Measurements from ENCODE around the gene HIPK2.

The HIPK2 gene

DNA sequence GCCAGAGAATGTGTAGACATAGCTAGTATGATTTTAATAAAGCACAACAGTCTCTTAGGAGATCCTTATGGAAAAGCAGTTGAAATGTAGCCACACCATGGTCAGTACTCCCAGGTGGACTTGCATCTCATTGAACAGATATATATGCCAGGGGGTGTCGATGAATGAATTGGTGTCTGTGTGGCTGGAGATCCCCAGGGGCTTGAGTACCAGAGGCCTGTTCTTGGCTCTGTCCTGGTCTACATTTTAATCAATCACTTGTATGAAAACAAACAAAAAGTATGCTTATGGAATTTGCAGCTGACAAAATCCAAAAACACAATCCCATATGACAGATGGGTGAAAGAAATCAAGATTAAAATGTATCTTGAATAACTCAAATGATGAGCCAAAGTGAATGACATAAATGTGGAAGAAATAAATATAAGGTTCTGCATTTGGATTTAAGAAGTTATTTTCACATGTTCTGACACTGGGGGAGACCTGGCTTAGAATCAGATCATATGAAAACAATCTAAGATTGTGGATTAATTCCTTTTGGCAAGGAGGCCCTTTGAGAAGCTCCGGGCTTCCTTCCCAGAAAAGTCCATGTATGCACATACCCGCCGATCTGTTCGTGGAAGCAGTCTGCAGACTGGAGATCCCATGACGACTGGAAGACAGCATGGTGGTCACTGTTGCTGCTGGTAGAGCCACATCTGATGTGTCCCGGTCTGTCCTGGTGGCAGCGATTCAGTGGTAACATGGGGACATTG, 238.7 kb downstream of the HIPK2 start:
- DNase-seq (ENCODE audit: low read depth in 2 of 2): no peak

DNA sequence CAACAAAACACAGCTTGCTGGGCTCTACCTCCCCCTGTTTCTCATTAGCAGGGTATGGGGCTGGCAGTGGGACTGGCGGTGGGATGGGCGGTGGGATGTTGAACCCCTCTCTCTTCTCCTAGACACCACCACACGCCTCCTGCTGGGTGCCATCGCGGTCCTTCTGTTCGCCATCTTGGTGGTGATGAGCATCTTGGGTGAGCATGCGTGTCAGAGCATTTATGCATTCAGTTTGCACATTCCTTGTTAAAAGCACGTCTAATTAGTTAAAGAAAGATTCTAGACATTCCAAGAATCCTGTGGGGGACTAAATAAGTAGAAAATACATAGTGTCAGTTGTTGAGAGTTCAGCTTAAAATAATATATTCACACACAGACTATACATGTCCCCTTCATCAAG, 241.6 kb downstream of the HIPK2 start:
- DNase-seq (ENCODE audit: low read depth in 2 of 2): no peak

DNA sequence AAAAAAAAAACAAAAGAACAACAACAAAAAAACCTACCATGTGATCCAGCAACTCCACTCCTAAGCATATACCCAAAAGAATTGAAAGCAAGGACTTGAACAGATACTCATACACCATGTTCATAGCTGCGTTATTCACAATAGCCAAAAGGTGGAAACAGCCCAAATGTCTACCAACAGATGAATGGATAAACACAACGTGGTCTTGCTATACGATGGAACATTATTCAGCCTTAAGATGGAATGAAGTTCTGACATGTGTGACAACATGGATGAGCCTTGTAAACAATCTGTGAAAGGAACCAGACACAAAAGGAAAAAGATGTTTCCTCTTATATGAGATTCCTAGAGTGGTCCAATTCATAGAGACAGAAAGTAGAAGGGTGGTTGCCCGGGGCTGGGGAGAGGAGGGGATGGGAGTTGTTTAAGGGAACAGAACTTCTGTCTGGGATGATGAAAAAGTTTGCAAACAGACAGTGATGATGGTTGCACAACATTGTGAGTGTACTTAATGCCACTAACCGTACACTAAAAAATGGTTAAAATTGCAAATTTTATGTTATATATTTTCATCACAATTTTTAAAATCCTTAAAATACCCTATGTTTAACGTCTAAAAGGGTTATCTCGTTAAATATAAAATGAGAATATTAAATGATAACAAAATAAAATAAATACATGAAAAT, 242.7 kb downstream of the HIPK2 start:
- no peak for DNase-seq (ENCODE audit: low read depth in 2 of 2)

DNA sequence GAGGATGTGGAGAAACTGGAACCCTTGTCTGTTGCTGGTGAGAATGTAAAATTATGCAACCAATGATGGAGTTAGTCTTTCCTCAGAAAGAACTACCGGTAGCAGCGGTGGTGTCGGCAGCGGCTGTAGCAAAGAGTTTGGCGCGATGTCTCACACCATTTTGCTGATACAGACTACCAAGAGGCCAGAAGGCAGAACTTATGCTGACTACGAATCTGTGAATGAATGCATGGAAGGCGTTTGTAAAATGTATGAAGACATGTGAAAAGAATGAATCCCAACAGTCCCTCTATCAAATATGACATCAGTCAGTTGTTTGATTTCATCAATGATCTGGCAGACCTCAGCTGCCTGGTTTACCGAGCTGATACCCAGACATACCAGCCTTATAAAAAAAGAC, 243.7 kb downstream of the HIPK2 start:
- DNase-seq (ENCODE audit: low read depth in 2 of 2): no peak

DNA sequence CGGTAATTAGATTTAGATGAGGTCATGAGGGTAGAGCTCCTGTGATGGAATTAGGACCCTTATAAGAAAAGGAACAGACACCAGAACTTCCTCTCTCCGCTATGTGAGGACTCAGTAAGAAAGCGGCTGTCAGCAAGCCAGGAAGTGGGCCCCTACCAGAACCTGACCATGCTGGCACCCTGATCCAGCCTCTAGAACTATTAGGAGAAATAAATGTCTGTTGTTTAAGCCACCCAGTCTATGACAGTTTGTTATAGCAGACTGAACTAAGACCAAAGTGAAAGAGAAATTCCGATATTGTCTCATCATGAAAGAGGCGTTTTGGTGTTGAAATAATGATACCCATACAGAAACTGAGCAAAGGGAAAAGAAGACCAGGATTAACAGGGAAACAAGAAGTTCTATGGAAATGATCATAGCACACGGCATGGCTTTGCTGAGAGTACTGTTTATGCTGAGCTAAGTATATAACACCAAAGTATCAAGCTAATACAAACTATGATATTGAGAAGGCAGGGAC, 245.1 kb downstream of the HIPK2 start:
- no peak for DNase-seq (ENCODE audit: low read depth in 2 of 2)

DNA sequence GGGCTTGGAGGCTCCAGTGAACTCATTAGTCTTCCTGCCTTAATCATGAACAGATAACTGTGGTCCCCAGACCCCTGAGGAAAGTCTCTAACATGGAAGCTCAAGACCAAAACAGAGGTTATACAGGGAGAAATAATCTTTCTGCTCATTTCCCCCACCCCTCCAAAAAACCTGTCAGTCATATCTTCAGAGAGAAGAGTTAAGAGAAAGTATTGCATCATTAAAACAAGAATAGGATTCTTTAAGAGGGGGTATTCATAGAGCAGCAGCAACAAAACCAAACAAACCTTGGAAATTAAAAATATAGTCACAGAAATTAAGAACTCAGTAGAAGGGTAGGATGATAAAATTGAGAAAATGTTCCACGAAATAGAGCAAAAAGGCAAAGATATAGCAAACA, 246.7 kb downstream of the HIPK2 start:
- DNase-seq (ENCODE audit: low read depth in 2 of 2): no peak

DNA sequence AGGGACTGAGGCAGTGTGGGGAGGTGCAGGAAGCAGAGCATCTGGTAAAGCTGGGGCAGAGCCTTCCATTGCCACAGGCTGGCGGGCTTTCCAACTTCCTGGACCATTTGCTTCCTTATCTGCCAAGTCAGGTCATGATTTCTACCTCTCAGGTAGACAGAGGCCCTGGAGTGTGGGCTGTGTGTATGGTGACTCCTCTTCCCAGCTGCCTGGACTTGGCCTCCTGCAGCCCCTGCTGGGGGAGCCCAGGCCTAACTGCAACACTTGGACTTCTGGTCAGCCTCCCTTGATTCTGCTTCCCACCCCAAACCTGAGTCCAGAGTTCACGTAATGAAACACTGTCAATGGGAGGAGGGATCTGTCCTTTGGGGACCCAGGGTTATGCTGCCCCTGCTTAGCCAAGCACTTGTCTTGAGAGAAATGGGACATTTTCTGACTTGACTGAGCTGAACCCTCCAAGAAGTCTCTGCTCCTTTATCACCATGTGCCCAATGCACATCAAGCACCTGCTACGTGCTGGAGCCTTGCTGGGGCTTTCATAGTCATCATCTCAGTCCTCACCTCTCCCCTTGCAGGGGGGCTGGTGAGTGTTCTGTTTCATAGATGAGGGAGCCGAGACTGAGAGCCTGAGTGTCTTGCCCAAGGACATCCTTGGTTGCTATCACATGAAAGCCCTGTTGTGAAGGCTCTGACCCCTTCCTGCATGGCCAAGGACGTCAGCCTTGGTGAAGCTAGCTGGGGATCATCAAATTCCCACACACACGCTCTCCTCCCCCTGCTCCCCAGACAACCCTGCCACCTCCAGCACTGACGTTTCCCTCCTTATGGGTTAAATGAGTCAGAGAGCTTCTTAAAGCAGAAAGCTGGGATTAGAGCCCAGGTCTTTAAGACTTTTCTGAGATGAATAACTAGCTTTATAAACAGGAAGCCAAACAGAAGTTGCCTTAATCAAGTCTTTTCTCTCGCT, 250.9 kb downstream of the HIPK2 start:
- no peak for DNase-seq (ENCODE audit: low read depth in 2 of 2)

DNA sequence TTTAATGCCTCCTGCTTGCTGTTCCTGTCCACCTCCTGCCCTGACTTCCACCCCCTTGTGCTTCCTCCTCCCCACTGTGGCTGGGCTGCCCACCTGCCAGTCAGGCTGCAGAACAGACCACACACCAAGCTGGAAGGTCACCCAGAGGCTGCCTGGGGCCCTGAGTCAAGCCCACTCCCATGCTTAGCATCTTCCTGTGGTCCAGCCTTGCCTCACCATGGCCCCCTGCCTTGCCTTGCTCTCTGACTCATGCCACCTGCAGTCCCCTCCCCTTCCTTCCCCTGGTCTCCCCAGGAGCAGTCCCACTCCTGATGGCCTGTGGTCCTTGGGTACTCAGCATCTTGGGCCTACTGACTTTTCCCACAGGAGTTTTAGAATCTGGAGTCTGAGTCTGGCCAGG, 252.0 kb downstream of the HIPK2 start:
- no peak for DNase-seq (ENCODE audit: low read depth in 2 of 2)

DNA sequence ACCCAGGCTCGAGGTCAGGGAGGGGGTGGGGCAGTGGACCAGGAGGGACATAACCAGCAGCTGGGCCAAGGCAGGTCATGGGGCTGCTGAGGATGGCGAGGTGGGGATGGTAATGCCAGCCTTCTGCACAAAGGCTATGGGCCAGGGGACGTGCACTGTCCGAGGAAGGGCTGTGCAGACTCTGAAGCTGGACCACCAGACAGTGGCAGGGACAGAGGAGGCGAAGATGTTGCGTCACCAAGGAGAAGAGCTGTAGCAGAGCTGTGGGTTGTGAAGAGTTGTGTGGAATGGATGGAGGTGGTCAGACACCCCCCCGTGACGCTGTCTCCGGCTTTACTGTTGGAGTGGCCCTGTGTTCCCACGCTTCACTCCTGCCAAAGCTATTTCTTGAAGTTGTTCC, 252.6 kb downstream of the HIPK2 start:
- DNase-seq (ENCODE audit: low read depth in 2 of 2): no peak

DNA sequence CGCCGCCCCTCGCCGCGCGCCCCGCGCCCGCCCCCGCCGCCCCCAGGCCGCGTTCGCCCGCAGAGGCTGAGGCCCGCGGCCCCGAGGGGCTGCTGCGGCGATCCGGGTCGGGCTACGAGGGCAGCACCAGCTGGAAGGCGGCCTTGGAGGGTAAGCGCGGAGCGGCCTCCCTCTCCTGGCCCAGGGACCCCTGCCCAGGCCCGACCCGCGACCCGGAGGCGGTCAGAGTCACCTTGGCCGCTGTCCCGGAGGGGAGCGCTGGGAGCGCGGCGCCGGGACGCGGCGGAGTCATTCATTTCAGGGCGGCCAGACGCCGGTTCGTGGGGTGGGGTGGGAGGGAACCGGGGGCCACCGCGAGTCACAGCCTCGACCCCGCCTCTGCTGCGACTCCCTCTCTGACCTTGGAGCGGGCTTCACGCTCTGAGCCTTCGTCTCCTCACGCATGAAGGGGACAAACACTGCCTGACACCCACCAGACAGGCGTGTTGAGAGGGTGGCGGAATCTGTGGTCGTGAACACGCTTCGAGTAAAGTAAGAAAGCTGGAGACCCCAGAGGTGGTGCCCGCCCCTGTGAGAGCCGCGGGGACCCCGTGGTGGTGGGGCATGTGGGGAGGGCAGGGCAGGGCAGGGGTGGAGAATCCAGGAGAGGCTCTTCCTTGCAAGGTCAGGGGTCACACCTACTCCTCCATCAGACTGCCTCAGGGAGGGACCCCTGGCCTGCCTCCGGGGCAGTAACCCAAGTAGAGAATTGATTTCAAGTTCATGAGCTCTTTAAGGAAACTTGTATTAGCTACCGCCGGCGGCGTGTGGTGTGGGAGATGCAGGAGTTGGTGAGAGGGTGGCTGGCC, 253.6 kb downstream of the HIPK2 start:
- DNase-seq (ENCODE audit: low read depth in 2 of 2): no peak

DNA sequence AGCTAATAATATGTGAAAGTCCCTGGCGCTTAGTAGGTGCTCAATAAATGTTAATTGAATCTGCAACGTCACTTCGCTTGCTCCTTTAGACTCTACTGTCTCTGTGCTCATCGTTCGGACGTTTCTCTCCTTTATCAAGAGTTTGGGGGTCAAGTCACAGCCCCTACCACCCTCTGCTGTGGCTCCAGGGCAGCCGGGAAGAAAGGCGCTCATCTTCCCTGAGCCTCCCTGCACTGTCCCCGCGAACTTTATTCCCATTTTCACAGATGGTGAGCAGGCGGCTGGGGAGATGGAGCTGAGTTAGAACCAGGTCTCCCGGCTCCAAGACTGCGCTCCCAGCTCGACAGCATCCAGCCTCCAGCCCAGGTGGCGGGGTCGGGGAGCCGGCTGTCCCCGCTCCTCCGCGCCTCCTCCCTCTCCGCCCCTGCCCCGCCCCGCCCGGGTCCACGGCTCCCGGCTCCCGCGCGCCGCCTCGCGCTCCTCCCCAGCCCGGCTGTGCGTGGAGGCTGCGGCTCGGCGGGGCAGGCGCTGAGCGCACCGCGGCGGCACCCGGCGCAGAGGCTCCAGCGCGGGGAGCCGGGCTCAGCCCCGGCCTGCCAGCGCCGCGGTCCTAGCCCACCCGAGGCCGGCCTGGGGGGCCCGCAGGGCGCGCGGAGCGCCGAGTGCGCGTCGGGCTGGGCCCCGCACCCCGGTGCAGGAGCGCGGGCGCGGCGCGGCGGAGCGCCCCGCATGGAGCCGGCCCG, 254.4 kb downstream of the HIPK2 start, which contains the start of gene CLEC2L:
Gene CLEC2L, plus strand, starts transcription at position 487 of the 743 bp plus-strand sequence. Its CDS starts 243 bp downstream, at position 730.
- DNase-seq (ENCODE audit: low read depth in 2 of 2): no peak

DNA sequence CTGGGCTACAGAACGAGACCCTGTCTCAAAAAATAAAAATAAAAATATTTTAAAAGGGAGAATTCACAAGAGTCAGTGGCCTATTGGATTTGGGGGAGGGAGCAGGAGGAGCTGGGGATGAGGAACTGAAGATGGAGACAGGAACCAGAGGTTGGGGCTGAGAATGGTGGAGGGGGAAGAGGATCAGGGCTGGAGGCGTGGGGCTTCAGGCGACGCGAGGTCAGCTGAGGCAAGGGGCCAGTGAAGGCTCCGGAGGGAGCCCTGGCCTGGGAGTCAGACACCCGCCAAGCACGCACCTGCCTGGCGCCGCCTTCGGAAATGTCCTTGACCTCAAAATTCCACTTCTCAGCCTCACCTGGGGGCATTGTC, 255.0 kb downstream of the HIPK2 start:
- no peak for DNase-seq (ENCODE audit: low read depth in 2 of 2)

DNA sequence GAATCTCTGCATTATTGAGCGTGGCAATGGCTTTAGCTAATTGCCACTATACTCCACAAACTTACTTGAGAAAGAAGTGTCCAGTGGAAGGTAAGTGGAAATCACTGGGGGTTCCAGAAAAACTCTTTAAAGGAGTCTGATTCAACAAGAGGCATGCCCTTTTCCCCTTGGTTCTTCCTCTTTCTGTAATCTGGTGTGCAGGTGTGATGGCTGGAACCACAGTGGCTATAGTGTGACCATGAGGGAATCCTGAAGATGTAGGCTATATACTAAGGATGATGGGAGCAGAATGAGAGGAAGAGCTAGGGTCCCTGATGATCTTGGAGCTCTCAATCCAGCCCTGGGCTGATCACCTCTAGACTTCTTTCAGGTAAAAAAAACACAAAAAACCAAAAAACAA, 256.4 kb downstream of the HIPK2 start:
- no peak for DNase-seq (ENCODE audit: low read depth in 2 of 2)

DNA sequence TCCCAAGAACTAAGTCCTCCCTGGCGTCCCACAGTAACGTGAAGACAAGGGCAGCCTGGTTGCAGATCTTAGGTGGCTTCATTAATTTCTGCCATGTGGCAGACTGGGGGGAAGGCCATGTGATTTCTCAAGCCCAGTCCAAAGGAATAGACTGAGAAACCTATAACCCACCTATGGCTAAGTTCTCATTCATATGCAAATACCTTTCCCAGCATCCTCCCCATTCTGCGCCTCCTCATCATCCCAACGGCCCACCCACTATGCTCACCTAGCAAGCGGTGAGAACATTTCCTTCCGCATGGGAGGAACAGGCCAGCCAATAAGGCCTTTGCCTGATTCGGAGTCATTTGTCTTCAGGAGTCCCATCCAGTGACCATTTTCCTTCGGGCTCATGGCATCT, 262.5 kb downstream of the HIPK2 start:
- DNase-seq (ENCODE audit: low read depth in 2 of 2): no peak

Data from stimulated activated CD4-positive, alpha-beta T cell treated with anti-CD3 and anti-CD28 coated beads, Interleukin-15, amount 100 ng/mL, for 48 hours (primary cell).